IMR-90 (cell line): ENCODE measurements around the gene ZNF335. TPM values are rescaled to one million over a fixed set of nuclear protein-coding genes. Genes with fewer than 3 reads are reported as not detected.

Experiments
- ATAC-seq: fragments of 200-7000 bp; cut with Tn5 transposase; 2 replicates; pipeline ENCODE4 v1.9.1; 2020; ENCODE audit warnings: low read depth, mild to moderate bottlenecking, moderate library complexity
- BruUV-seq: library from RNA; stranded (reverse); fragments of 400-500 nt; replicated peaks from 2 replicates; lab custom pipeline; 2021; lab: Mats Ljungman, UMichigan
- CTCF ChIA-PET: fragments of 300-600 bp; formaldehyde crosslinking; extraction: SDS; loops from one replicate; lab custom pipeline; 2021; ENCODE audit warnings: antibody characterized with exemption; lab: Yijun Ruan, JAX
- POLR2A ChIA-PET: fragments of 300-600 bp; sonication (Branson Sonifier 250); formaldehyde crosslinking; loops from one replicate; lab custom pipeline; 2022; ENCODE audit warnings: antibody characterized with exemption; ENCODE audit not compliant: unreplicated experiment; lab: Charles Lee
- DNase-seq: peaks from one replicate; pipeline ENCODE4 v3.0.0; 2013
- H2AFZ ChIP-seq: replicated peaks from 2 replicates; pipeline ENCODE3; 2013; ENCODE audit warnings: low read length, mild to moderate bottlenecking; ENCODE audit not compliant: poor library complexity
- H2AK5ac ChIP-seq: 2 replicates; pipeline ENCODE4 v1.6.1; 2013; ENCODE audit warnings: low read depth, low read length, inconsistent platforms
- H2AK9ac ChIP-seq: replicated peaks from 2 replicates; pipeline ENCODE3; 2013; ENCODE audit warnings: mild to moderate bottlenecking, low read depth, low read length, moderate library complexity; ENCODE audit not compliant: poor library complexity
- H2BK120ac ChIP-seq: 2 replicates; pipeline ENCODE4 v1.6.1; 2013; ENCODE audit warnings: low read depth, low read length, inconsistent platforms
- H2BK15ac ChIP-seq: 3 replicates; pipeline ENCODE4 v1.6.1; 2013; ENCODE audit warnings: low read depth, low read length, inconsistent platforms
- H2BK20ac ChIP-seq: 2 replicates; pipeline ENCODE4 v1.6.1; 2013; ENCODE audit warnings: low read depth, mild to moderate bottlenecking, inconsistent platforms, low read length, moderate library complexity
- H2BK5ac ChIP-seq: 2 replicates; pipeline ENCODE4 v1.6.1; 2013; ENCODE audit warnings: mild to moderate bottlenecking, low read depth, low read length, inconsistent platforms; ENCODE audit not compliant: poor library complexity, severe bottlenecking
- H3K14ac ChIP-seq: replicated peaks from 2 replicates; pipeline ENCODE4 v1.6.1; 2013; ENCODE audit warnings: low read depth, low read length, inconsistent platforms
- H3K18ac ChIP-seq: 2 replicates; pipeline ENCODE4 v1.6.1; 2013; ENCODE audit warnings: low read depth, low read length, control low read depth
- H3K23ac ChIP-seq: 2 replicates; pipeline ENCODE4 v1.6.1; 2013; ENCODE audit warnings: low read depth, low read length, inconsistent platforms
- H3K27ac ChIP-seq: 2 replicates; pipeline ENCODE4 v1.5.1; 2013; ENCODE audit warnings: mild to moderate bottlenecking, control low read depth, low read length; ENCODE audit not compliant: insufficient read depth
- H3K27me3 ChIP-seq: 2 replicates; pipeline ENCODE4 v1.6.1; 2013; ENCODE audit warnings: low read length; ENCODE audit not compliant: control insufficient read depth, insufficient read depth
- H3K36me3 ChIP-seq: 2 replicates; pipeline ENCODE4 v1.6.1; 2013; ENCODE audit warnings: low read length, mixed read lengths; ENCODE audit not compliant: control insufficient read depth, insufficient read depth
- H3K4ac ChIP-seq: 2 replicates; pipeline ENCODE4 v1.6.1; 2013; ENCODE audit warnings: low read depth, low read length, inconsistent platforms
- H3K4me1 ChIP-seq: 2 replicates; pipeline ENCODE4 v1.6.1; 2013; ENCODE audit warnings: low read length, mixed read lengths; ENCODE audit not compliant: control insufficient read depth, insufficient read depth
- H3K4me2 ChIP-seq: 2 replicates; pipeline ENCODE4 v1.6.1; 2013; ENCODE audit warnings: low read depth, mild to moderate bottlenecking, control low read depth, low read length, moderate library complexity
- H3K4me3 ChIP-seq: 2 replicates; pipeline ENCODE4 v1.5.1; 2013; ENCODE audit warnings: low read depth, mild to moderate bottlenecking, control low read depth, low read length, moderate library complexity; ENCODE audit not compliant: insufficient read depth
- H3K56ac ChIP-seq: 2 replicates; pipeline ENCODE4 v1.6.1; 2013; ENCODE audit warnings: low read length, inconsistent platforms; ENCODE audit not compliant: insufficient read depth; ENCODE audit errors: extremely low read depth
- H3K79me1 ChIP-seq, 2 experiments: 2 replicates each; pipeline ENCODE4 v1.6.1; 2013; ENCODE audit warnings: low read length in 2 of 2, inconsistent platforms in 1 of 2, low read depth in 1 of 2
- H3K9ac ChIP-seq: 2 replicates; pipeline ENCODE4 v1.6.1; 2013; ENCODE audit warnings: low read depth, low read length, control low read depth
- H3K9me1 ChIP-seq: 2 replicates; pipeline ENCODE4 v1.6.1; 2013; ENCODE audit warnings: low read length, inconsistent platforms; ENCODE audit not compliant: insufficient read depth
- H3K9me3 ChIP-seq: 2 replicates; pipeline ENCODE4 v1.6.1; 2013; ENCODE audit warnings: low read length; ENCODE audit not compliant: control insufficient read depth, insufficient read depth
- H4K20me1 ChIP-seq: 2 replicates; pipeline ENCODE4 v1.6.1; 2013; ENCODE audit warnings: low read length, inconsistent platforms; ENCODE audit not compliant: insufficient read depth
- H4K5ac ChIP-seq: 2 replicates; pipeline ENCODE4 v1.6.1; 2013; ENCODE audit warnings: mild to moderate bottlenecking, low read depth, low read length, control low read depth
- H4K8ac ChIP-seq, 2 experiments: 2 replicates each; pipeline ENCODE4 v1.6.1; 2013; ENCODE audit warnings: low read depth in 2 of 2, low read length in 2 of 2, control low read depth in 1 of 2, inconsistent platforms in 1 of 2
- H4K91ac ChIP-seq: 2 replicates; pipeline ENCODE4 v1.6.1; 2013; ENCODE audit warnings: low read depth, low read length, inconsistent platforms; ENCODE audit not compliant: insufficient read depth
- BHLHE40 ChIP-seq: fragments of 150-350 bp; IDR thresholded peaks from 2 replicates; pipeline ENCODE4 v1.6.1; 2016; ENCODE audit warnings: mild to moderate bottlenecking, low read depth, low read length
- CEBPB ChIP-seq: IDR thresholded peaks from 2 replicates; pipeline ENCODE4 v1.6.1; 2012; ENCODE audit warnings: low read depth, low read length, improper control_type of control experiment
- CHD1 ChIP-seq: IDR thresholded peaks from 2 replicates; pipeline ENCODE4 v1.6.1; 2012; ENCODE audit warnings: low read depth, low read length, improper control_type of control experiment
- ELK1 ChIP-seq: fragments of 150-350 bp; IDR thresholded peaks from 2 replicates; pipeline ENCODE4 v1.6.1; 2016; ENCODE audit warnings: low read depth, mild to moderate bottlenecking, low read length, moderate library complexity, borderline replicate concordance
- FOS ChIP-seq: fragments of 150-350 bp; IDR thresholded peaks from 2 replicates; pipeline ENCODE4 v1.6.1; 2016; ENCODE audit warnings: low read depth, low read length
- MAZ ChIP-seq: IDR thresholded peaks from 2 replicates; pipeline ENCODE4 v1.6.1; 2012; ENCODE audit warnings: low read depth, mild to moderate bottlenecking, low read length, improper control_type of control experiment, moderate library complexity, borderline replicate concordance
- MXI1 ChIP-seq: IDR thresholded peaks from 2 replicates; pipeline ENCODE4 v1.6.1; 2012; ENCODE audit warnings: low read depth, mild to moderate bottlenecking, low read length, moderate library complexity, borderline replicate concordance
- NFE2L2 ChIP-seq: fragments of 150-350 bp; IDR thresholded peaks from 2 replicates; pipeline ENCODE4 v1.6.1; 2016; ENCODE audit warnings: low read depth, mild to moderate bottlenecking, low read length
- RCOR1 ChIP-seq: IDR thresholded peaks from 2 replicates; pipeline ENCODE4 v1.6.1; 2012; ENCODE audit warnings: mild to moderate bottlenecking, low read length, improper control_type of control experiment; ENCODE audit not compliant: insufficient replicate concordance
- RFX5 ChIP-seq: IDR thresholded peaks from 2 replicates; pipeline ENCODE4 v1.8.0; 2012; ENCODE audit warnings: low read depth, mild to moderate bottlenecking, low read length, moderate library complexity
- SMC3 ChIP-seq: fragments of 150-350 bp; IDR thresholded peaks from 2 replicates; pipeline ENCODE4 v1.6.1; 2016; ENCODE audit warnings: low read depth, mild to moderate bottlenecking, antibody characterized with exemption, low read length, moderate library complexity
- USF2 ChIP-seq: fragments of 150-350 bp; IDR thresholded peaks from 2 replicates; pipeline ENCODE4 v1.6.1; 2017; ENCODE audit warnings: mild to moderate bottlenecking, antibody characterized with exemption, low read length, low read depth
- WGBS, 2 experiments: methylation state at CpG; one replicate each; pipeline versions ENCODE4 v1.1.5 to v1.1.7; 2013; ENCODE audit warnings: missing lambda C conversion rate in 2 of 2; ENCODE audit not compliant: insufficient read length in 1 of 2; ENCODE audit errors: extremely low coverage in 2 of 2; 5-methylcytosine and 5-hydroxymethylcytosine counted together
- dilution Hi-C: fragments of 300-500 bp; cut with HindIII; formaldehyde crosslinking; loops from one replicate; pipeline ENCODE4 v1.14.3; 2018; ENCODE audit warnings: low sequenced_read_pairs; ENCODE audit not compliant: unreplicated experiment
- in situ Hi-C: fragments of 300-500 bp; cut with MboI; formaldehyde crosslinking; loops from 3 replicates; pipeline ENCODE4 v1.14.3; 2019; ENCODE audit warnings: low sequenced_read_pairs, inconsistent platforms, mixed read lengths
- intact Hi-C: fragments of 100-400 bp; cut with micrococcal nuclease; formaldehyde crosslinking; loops from 2 replicates; pipeline ENCODE4 v1.10.0; 2022
- polyA plus RNA-seq, 3 experiments: library from polyadenylated mRNA; depleted of rRNA; stranded (reverse); fragments of >200 nt; gene quantifications; 2 replicates each; pipeline ENCODE4 v1.2.3, GENCODE V29; 2012; ENCODE audit warnings: low replicate concordance in 1 of 3
- total RNA-seq: library from RNA; depleted of rRNA; stranded (reverse); fragments of >200 nt; gene quantifications from 2 replicates; pipeline ENCODE4 v1.2.3, GENCODE V29; 2012

Gene ZNF335
- total and polyA plus RNA-seq, 2 of the 4 experiments (the other 2 are of a cell fraction): 11.8 to 17.8 TPM

DNA sequence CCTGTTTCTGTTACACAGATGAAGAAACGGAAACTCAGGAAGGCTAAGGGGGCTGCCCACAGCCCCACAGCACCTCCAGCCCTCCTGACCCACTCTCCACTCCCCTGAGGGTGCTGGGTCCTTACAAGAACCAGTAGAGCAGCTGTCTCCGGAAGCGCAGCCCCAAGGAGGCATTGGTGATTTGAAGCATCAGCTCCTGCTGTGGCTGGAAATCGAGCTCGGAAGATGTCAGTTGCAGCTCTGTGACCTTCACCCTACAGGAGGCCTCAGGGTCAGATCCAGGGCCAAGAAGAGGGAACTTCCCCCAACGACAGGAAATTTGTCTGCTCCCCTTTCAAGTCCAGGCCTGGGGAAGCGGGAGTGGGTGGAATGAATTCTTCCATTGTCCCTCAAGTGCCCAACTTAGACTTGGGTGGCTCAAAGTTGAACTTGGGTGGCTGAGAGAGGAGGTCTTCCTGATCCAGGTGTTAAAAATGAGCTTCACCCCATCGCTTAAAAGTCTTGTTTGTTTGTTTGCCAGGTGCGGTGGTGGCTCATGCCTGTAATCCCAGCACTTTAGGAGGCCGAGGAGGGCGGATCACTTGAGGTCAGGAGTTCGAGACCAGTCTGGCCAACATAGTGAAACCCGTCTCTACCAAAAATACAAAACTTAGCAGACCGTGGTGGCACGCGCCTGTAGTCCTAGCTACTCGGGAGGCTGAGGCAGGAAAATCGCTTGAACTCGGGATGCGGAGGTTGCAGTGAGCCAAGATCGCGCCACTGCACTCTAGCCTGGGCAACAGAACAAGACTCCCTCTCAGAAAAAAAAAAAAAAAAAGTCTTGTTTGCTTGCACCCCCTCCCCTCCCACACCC, 62.0 kb downstream of the ZNF335 start:
- H3K56ac ChIP-seq: no peak overlapping the region
- H3K9ac ChIP-seq: no peak overlapping the region
- no peak overlapping the region for H4K5ac ChIP-seq
- dilution Hi-C loops (no loop called here), intact Hi-C loops (loop anchor here (1.0 kb wide), 1 partner anchor 25 kb away; no protein-coding TSS in a partner anchor), in situ Hi-C loops (loop anchor here (25.0 kb wide), 1 partner anchor 573 kb away; the partner anchor contains the start of gene SDC4)
- H3K4me1 ChIP-seq: peaks cover 16% of the 10 kb centered on the region
- peak overlapping the region; percentile 4; the same call in 1 of the 2 replicates for H3K4ac ChIP-seq
- H4K91ac ChIP-seq: peak overlapping the region; percentile 24; the same call in 1 of the 2 replicates
- peak overlapping the region; percentile 22 for H2AK9ac ChIP-seq
- no peak overlapping the region for H3K27ac ChIP-seq
- no peak overlapping the region for H3K18ac ChIP-seq
- no peak overlapping the region for H2BK120ac ChIP-seq
- H2AK5ac ChIP-seq: peak overlapping the region; percentile 33
- H4K20me1 ChIP-seq: peaks cover 5% of the 10 kb centered on the region; the same call in 1 of the 2 replicates
- BruUV-seq: no TSS peak
- H2AFZ ChIP-seq: peak overlapping the region; percentile 80
- POLR2A ChIA-PET: interaction anchor here (0.6 kb wide), 1 partner anchor 25 kb away, joined by 8 read pairs; no protein-coding TSS in a partner anchor
- no peak overlapping the region for H3K23ac ChIP-seq
- no peaks in the 10 kb centered on the region for H3K27me3 ChIP-seq
- CTCF ChIA-PET: interaction anchor here (1.3 kb wide), 1 partner anchor 20 kb away, joined by 8 read pairs; no protein-coding TSS in a partner anchor
- H4K8ac ChIP-seq: peak overlapping the region; percentile 55 to 85; a peak in 3 of 4 replicates
- WGBS, 2 experiments: 91% methylated on average over 9 of the region's 22 CpGs; no CpG with 5 or more reads in 1 of the 2 experiments
- 0 out of 2 replicates have a peak overlapping the region, but pooled peaks have one; percentile 38 for H2BK20ac ChIP-seq
- H3K4me3 ChIP-seq: no peak overlapping the region
- ATAC-seq (no peak), DNase-seq (no peak)
- H3K9me1 ChIP-seq: peaks cover 27% of the 10 kb centered on the region
- peaks cover 25% of the 10 kb centered on the region; the same call in 1 of the 2 replicates for H3K36me3 ChIP-seq
- H3K14ac ChIP-seq: no peak overlapping the region
- H2BK5ac ChIP-seq: no peak overlapping the region
- H3K4me2 ChIP-seq: no peak overlapping the region
- H3K9me3 ChIP-seq: no peaks in the 10 kb centered on the region
- no peak overlapping the region for H2BK15ac ChIP-seq
- peaks cover 5 to 26% of the 10 kb centered on the region in 2 experiments; a peak in 3 of 4 replicates for H3K79me1 ChIP-seq
- TF ChIP-seq MXI1: no peak
- TF ChIP-seq RFX5: no peak
- TF ChIP-seq ELK1: no peak
- TF ChIP-seq NFE2L2: no peak
- no peak for TF ChIP-seq BHLHE40
- TF ChIP-seq RCOR1: no peak
- TF ChIP-seq CEBPB: no peak
- no peak for TF ChIP-seq MAZ
- TF ChIP-seq SMC3: no peak
- no peak for TF ChIP-seq USF2
- TF ChIP-seq CHD1: no peak
- no peak for TF ChIP-seq FOS
